Ishikawa (cell line): Measurements from ENCODE around the gene NEUROD2.

Source experiments
- CEBPB ChIP-seq: IDR thresholded peaks from 2 replicates; pipeline ENCODE4 v1.6.1; 2012
- CREB1 ChIP-seq: IDR thresholded peaks from 2 replicates; pipeline ENCODE4 v1.6.1; 2012; ENCODE audit warnings: low read depth
- EGR1 ChIP-seq: IDR thresholded peaks from 2 replicates; pipeline ENCODE4 v1.6.1; 2012
- EP300 ChIP-seq: IDR thresholded peaks from 2 replicates; pipeline ENCODE4 v1.6.1; 2012; ENCODE audit warnings: borderline replicate concordance
- FOXM1 ChIP-seq: IDR thresholded peaks from 2 replicates; pipeline ENCODE4 v1.6.1; 2012; ENCODE audit warnings: low read depth, borderline replicate concordance
- RAD21 ChIP-seq: IDR thresholded peaks from 2 replicates; pipeline ENCODE4 v1.6.1; 2012; ENCODE audit warnings: low read depth
- REST ChIP-seq: IDR thresholded peaks from 2 replicates; pipeline ENCODE4 v1.6.1; 2012; ENCODE audit warnings: low read depth, mild to moderate bottlenecking
- TAF1 ChIP-seq: IDR thresholded peaks from 2 replicates; pipeline ENCODE4 v1.6.1; 2012; ENCODE audit warnings: low read depth, mild to moderate bottlenecking
- TF ChIP-seq, protein P1 (sequence below): IDR thresholded peaks from 2 replicates; pipeline ENCODE4 v1.6.1; 2012

- TF ChIP-seq TAF1 (no peak), RAD21 (no peak), EGR1 (no peak), CREB1 (no peak), CEBPB (no peak), EP300 (no peak), FOXM1 (no peak), REST (no peak)
- TF ChIP-seq, protein P1, sequence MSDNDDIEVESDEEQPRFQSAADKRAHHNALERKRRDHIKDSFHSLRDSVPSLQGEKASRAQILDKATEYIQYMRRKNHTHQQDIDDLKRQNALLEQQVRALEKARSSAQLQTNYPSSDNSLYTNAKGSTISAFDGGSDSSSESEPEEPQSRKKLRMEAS = no peak
Measured at GRCh38 chr17:39615434-39615833, 7.7 kb upstream of the NEUROD2 start.
